Activated naive CD4-positive, alpha-beta T cell treated with anti-CD3 and anti-CD28 coated beads for 36 hours (primary cell): ENCODE measurements around the gene TPCN2. TPM values are rescaled to one million over a fixed set of nuclear protein-coding genes. Genes with fewer than 3 reads are reported as not detected.

Experiments
- CTCF ChIA-PET: fragments of 350-600 bp; sonication (Branson Sonifier 250); formaldehyde crosslinking; loops from one replicate; lab custom pipeline; 2021; ENCODE audit warnings: antibody characterized with exemption; lab: Charles Lee
- DNase-seq: peaks from one replicate; pipeline ENCODE4 v3.0.0-alpha.2; 2020
- H3K27ac Mint-ChIP-seq: one replicate; pipeline ENCODE4 v1.8.0; 2021; ENCODE audit warnings: mild to moderate bottlenecking, mixed read lengths
- H3K27me3 Mint-ChIP-seq: one replicate; pipeline ENCODE4 v1.8.0; 2021; ENCODE audit warnings: low read depth, mixed read lengths
- H3K36me3 Mint-ChIP-seq: one replicate; pipeline ENCODE4 v1.8.0; 2021; ENCODE audit warnings: low read depth, mixed read lengths
- H3K4me1 Mint-ChIP-seq: one replicate; pipeline ENCODE4 v1.8.0; 2021; ENCODE audit warnings: low read depth, mixed read lengths
- H3K4me3 Mint-ChIP-seq: one replicate; pipeline ENCODE4 v1.8.0; 2021; ENCODE audit warnings: mild to moderate bottlenecking, moderate library complexity, mixed read lengths
- H3K9me3 Mint-ChIP-seq: one replicate; pipeline ENCODE4 v1.8.0; 2021; ENCODE audit warnings: mixed read lengths
- intact Hi-C: fragments of 100-400 bp; cut with micrococcal nuclease; formaldehyde crosslinking; loops from one replicate; pipeline ENCODE4 v1.15.1; 2023
- total RNA-seq, 2 experiments: library from RNA; stranded (reverse); gene quantifications; one replicate each; pipeline ENCODE4 v1.2.3, GENCODE V29; 2021

Gene TPCN2
- total RNA-seq, 2 experiments from 2014 or later = 7.0 to 8.0 TPM

DNA sequence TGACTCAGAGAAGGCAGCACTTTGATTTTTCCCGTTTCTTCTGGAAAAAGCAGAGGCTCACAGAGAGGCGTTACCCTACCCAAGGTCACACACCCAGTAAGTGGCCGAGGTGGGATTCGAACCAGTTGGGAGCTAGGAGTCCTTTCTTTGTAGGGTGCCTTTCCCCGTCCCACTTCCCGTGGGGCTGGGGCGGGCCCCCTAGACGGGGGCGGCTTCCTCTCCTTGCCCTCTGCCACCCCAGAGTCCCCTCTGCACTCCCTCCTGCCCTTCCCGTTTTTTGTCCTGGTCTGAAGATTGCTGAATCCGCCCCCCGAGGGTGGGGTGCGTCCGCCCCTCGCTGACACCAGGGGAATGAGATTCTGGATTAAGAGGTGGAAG, 747 bp downstream of the TPCN2 start:
- peak overlapping the region; percentile 66 for H3K27ac Mint-ChIP-seq
- no peaks in the 10 kb centered on the region for H3K36me3 Mint-ChIP-seq
- no peaks in the 10 kb centered on the region for H3K9me3 Mint-ChIP-seq
- intact Hi-C loops = loop anchor here (2.0 to 5.0 kb wide), 3 partner anchors 211 to 1153 kb away; partner anchors contain the start of genes FADD and PPP6R3
- peak overlapping the region; percentile 72 for H3K4me3 Mint-ChIP-seq
- H3K4me1 Mint-ChIP-seq = peaks cover 16% of the 10 kb centered on the region
- H3K27me3 Mint-ChIP-seq = no peaks in the 10 kb centered on the region
- CTCF ChIA-PET = no interaction called here
- DNase-seq = peak; percentile 43

DNA sequence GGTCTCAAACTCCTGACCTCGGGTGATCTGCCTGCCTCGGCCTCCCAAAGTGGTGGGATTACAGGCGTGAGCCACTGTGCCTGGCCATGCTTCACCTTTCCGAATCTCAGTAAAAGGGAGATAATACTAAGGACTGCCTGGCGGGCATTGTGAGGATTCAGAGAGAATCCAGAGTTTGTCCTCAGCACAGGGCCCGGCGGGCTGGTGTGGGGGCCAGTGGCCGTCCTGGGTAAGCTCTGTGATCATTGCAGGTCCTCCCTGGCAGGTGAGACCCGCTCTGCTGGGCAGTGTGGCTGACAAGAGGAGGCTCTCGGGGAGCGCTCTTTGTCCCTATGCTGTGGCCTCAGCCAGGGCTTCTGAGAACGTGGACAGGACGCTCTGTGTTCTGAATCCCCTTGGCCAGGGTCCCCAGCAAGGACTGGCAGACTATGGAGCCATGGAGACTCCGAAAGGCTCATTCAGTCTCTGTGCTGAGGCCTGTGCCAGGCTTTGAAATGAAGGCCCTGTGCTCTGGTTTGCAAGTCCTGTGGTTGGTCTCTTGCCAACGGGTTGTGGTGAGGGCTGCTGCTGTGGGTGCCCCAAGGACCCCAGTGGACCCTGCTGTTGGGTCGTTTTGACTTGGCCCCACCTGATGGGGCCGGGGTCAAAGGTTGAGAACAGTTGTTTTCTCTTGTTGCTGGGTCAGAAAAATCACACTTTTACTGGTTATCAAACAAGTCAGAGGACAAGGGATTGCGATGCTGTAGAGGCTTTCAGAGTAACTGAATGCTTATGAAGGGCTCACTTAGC, 2.1 kb downstream of the TPCN2 start:
- CTCF ChIA-PET = no interaction called here
- DNase-seq = no peak
- intact Hi-C loops = no loop called here
- Mint-ChIP-seq H3K27ac (no peak overlapping the region), H3K4me1 (peaks cover 16% of the 10 kb centered on the region), H3K27me3 (no peaks in the 10 kb centered on the region), H3K4me3 (peak overlapping the region; percentile 15), H3K36me3 (no peaks in the 10 kb centered on the region), H3K9me3 (no peaks in the 10 kb centered on the region)

DNA sequence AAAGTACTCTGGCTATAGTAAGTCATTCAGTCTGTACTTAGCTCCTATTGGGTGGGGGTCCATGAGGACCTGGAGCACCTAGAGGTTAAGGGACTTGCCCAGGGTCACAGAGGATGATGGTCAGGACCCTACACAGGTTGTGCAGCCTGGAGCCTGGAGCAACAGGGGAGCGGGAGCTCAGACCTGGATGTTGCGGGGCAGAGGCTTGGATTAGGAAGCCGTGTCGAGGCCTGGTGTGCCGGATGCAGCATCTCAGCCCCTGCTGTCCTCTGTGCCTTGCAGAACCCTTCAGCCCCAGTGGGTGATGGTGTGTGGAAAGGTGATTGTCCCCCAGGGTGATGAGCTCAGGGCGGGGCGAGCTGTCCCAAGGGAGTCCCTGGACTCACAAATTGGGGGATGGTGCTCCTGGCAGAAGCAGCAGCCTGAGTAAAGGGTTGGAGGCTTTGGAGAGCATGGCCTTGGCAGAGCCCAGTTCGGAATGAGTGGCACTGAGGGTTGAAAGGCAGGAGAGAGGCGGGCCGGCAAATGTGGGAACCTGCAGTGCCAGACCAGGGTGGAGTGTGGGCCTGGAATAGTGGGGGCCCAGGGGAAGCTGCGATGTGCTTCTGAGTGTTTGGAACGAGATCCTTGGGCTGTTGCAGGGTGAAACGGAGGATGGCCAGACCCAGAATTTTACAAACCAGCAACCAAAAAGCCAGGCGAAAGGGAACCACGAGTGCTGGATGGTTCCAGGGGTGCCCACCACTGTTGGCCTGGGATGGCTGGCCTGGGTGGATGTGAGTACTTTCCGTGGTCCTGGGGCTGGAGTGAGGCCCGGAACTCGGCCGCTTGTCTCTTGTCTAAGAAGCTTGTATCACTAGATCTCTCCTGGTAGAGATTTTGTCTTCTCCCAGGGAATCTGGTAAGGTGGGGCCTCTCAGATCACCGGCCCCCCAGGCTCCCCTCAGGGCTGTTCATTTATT, 2.9 kb downstream of the TPCN2 start:
- no peak for DNase-seq
- Mint-ChIP-seq H3K27me3 (no peaks in the 10 kb centered on the region), H3K4me1 (peaks cover 16% of the 10 kb centered on the region), H3K9me3 (no peaks in the 10 kb centered on the region), H3K36me3 (no peaks in the 10 kb centered on the region), H3K27ac (no peak overlapping the region), H3K4me3 (no peak overlapping the region)
- CTCF ChIA-PET = no interaction called here
- intact Hi-C loops = no loop called here

DNA sequence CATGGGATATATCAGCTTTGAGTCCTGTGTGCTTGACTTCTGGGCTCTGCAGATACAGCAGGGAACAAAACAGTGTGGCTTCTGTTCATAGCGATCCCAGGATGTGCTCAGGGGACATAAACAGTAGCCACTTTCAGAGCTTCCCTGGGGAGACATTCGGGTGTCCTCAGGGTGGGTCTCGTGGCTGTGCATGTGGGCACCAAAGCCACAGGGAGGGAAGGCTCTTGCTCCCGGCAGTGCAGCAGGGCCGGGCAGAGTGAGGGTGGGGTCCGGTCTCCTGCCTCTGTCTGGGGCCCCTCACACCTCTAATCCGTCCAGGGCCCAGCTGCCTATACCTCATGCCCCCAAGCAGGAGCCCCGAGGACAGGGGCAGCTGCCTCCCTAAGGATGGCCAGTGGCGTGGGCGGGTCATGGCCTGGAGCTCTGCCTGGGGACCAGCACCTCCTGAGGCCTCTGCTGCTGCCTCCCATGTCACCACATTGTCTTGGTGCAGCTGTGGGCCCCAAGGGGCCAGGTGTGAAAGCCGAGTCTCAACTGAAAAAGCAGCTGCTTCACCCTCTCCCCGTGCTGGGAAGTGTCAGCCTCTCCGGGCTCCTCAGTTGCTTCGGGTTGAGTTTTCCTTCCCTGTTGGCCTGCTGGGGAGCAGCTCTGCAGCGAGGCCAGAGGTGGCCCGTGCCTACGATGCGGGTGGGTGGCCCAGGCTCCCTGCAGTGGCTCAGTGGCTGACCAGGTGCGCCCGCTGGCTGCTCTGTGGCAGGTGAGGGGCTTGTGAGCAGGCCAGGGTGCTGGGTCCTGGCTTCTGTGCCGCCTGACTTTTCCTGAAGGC, 3.8 kb downstream of the TPCN2 start:
- no peak overlapping the region for H3K4me3 Mint-ChIP-seq
- no peaks in the 10 kb centered on the region for H3K36me3 Mint-ChIP-seq
- DNase-seq = no peak
- H3K27me3 Mint-ChIP-seq = no peaks in the 10 kb centered on the region
- H3K27ac Mint-ChIP-seq = no peak overlapping the region
- CTCF ChIA-PET = interaction anchor here (1.0 kb wide), 1 partner anchor 8 kb away, joined by 4 read pairs; no protein-coding TSS in a partner anchor
- no peaks in the 10 kb centered on the region for H3K9me3 Mint-ChIP-seq
- intact Hi-C loops = no loop called here
- H3K4me1 Mint-ChIP-seq = peaks cover 14% of the 10 kb centered on the region

DNA sequence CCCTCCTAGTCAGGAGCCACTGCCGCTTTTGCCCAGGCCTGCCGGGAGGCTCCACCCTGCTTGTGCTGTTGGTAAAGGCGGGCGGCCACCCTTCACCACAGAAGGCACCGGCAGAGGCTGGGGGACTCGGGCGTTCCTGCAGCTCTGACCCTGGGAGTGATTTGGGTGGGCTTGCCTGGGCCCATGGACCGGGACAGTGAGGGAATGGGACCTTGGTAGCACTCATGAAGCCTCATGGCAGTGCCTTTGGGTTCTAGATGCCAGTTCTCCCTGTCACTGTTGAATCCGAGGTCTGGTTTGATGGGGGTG, 4.4 kb downstream of the TPCN2 start:
- CTCF ChIA-PET = interaction anchor here (1.0 kb wide), 1 partner anchor 9 kb away, joined by 4 read pairs; no protein-coding TSS in a partner anchor
- no peaks in the 10 kb centered on the region for H3K27me3 Mint-ChIP-seq
- no peaks in the 10 kb centered on the region for H3K9me3 Mint-ChIP-seq
- no peak for DNase-seq
- no peak overlapping the region for H3K4me3 Mint-ChIP-seq
- H3K36me3 Mint-ChIP-seq = no peaks in the 10 kb centered on the region
- intact Hi-C loops = no loop called here
- H3K4me1 Mint-ChIP-seq = peaks cover 11% of the 10 kb centered on the region
- no peak overlapping the region for H3K27ac Mint-ChIP-seq

DNA sequence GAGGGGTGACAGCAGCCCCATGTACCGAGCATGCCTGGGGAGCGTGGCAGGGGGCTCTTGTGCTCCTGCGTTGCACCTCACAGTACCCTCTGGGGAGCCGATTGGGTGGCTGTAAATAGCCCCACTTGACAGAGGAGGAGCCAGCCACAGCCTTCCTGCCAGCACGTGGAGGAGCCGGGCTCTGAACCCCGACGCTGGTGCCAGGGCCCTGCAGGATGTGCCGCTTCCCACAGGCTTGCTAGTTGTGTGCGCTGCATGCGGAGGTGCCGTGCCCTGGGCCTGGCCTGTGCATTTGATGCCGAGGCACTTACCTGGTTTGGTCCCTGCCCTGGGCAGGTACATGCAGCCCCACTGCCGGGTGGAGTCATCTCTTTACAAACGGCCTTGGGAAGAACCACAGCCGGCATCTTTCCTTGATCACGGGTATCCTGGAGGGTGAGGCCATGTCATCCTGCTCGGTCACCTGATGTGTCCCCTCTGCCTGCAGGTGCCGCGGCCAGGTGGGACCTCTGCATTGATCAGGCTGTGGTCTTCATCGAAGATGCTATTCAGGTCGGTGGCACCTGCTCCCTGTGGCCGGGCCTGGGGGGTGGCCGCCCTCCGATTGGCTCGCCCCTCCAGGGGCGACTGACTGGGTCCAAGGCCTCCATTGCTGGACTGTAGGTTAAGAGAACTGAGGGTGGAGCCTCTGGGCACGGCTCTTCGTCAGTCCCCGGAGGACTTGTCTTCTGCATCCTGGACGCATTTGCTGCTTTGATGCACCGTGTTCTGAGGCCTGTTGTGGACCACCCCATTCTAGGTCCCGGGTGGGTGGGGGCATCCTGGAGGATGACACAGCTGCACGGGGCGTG, 5.0 kb downstream of the TPCN2 start:
- CTCF ChIA-PET = no interaction called here
- no peak overlapping the region for H3K27ac Mint-ChIP-seq
- H3K4me1 Mint-ChIP-seq = peaks cover 7% of the 10 kb centered on the region
- DNase-seq = no peak
- no peak overlapping the region for H3K4me3 Mint-ChIP-seq
- H3K36me3 Mint-ChIP-seq = no peaks in the 10 kb centered on the region
- H3K27me3 Mint-ChIP-seq = no peaks in the 10 kb centered on the region
- no peaks in the 10 kb centered on the region for H3K9me3 Mint-ChIP-seq
- intact Hi-C loops = no loop called here

DNA sequence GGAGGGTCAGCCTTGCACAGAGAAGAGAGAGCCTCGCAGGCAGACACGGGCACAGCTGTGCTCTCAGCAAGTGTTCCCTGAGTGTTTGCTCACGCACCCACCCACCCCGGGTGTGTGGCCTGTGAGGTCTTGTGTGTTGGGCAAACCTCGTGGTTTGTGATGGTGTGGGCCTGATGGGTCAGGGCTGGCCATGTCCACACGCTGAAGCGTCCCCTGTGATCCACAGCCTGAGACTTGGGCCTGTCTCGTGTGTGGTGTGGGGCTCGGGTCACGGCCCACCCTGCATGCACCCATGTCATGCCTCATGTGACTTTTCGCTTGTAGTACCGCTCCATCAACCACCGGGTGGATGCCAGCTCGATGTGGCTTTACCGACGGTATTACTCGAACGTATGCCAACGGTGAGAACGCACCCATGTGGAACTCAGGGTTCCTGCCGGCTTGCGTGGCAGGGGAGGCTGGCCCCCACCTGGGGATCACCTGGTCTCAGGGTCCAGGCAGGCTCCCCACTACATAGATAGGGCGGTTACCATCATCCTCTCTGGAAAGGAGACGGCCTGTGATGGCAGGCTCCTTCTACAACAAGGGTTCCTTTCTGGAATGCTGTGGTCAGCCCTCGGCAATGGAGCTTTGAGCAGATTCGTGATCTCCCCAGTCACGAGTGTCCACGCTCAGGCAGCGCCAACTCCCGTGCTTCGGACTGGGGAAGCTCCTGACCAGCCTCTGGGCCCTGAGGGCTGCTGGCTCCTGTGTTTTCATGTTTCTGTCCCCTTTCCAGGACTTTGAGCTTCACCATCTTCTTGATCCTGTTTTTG, 5.9 kb downstream of the TPCN2 start:
- H3K4me1 Mint-ChIP-seq = peaks cover 6% of the 10 kb centered on the region
- no peak for DNase-seq
- no peaks in the 10 kb centered on the region for H3K9me3 Mint-ChIP-seq
- intact Hi-C loops = no loop called here
- no peak overlapping the region for H3K27ac Mint-ChIP-seq
- H3K27me3 Mint-ChIP-seq = no peaks in the 10 kb centered on the region
- H3K4me3 Mint-ChIP-seq = no peak overlapping the region
- no peaks in the 10 kb centered on the region for H3K36me3 Mint-ChIP-seq
- CTCF ChIA-PET = no interaction called here

DNA sequence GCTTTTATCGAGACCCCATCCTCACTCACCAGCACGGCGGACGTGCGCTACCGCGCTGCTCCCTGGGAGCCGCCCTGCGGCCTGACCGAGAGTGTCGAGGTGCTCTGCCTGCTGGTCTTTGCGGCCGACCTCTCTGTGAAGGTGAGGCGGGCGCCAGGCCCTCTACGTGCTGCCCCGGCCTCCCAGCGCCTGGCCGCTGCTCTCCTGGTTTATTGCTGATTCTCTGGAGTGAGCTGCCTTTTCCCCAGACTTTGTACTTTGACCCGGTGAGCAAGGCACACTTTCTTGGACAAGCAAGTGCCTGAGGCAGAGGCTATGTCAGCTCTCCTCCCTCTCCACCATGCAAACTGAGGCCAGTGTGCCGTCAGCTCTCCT, 6.5 kb downstream of the TPCN2 start:
- H3K27me3 Mint-ChIP-seq = no peaks in the 10 kb centered on the region
- H3K9me3 Mint-ChIP-seq = no peaks in the 10 kb centered on the region
- DNase-seq = no peak
- H3K4me1 Mint-ChIP-seq = peaks cover 2% of the 10 kb centered on the region
- CTCF ChIA-PET = no interaction called here
- intact Hi-C loops = no loop called here
- no peaks in the 10 kb centered on the region for H3K36me3 Mint-ChIP-seq
- H3K27ac Mint-ChIP-seq = no peak overlapping the region
- no peak overlapping the region for H3K4me3 Mint-ChIP-seq

DNA sequence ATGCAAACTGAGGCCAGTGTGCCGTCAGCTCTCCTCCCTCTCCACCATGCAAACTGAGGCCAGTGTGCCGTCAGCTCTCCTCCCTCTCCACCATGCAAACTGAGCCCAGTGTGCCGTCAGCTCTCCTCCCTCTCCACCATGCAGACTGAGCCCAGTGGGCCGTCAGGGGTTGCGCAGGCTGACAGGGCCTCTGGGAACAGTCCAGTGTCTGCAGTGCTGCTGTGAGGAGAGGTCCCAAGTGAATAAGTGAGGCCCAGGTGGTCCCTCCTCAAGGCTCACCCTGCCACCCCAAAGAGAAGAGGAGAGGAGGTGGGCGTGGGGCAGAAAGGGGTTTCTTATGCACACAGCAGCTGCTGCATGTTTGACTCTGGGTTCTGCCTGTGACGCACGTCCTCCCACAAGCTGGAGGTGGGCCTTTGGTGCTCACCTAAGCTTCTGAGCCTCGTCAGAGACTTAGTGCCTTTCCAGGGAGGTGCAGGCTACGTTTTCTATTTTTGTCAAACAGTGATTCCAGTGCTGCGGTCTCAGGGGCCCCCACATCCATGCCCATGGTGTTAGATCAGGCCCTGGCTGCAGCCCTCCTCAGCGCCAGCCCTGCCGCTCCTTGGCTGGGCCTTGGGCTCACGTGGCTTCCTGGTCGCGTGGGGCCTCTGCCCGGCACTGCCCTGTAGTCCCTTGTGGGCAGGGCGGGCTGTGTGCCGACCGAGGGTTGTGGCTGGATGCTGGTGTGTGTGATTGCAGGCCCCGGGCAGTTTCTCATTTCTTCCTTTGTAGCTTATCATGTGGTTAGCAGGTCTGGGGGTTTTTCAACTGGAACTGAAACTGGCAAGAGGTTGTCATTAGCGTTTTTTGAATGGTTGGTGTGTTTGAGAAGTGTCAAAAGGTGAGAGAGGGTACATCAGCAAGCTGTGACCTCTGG, 7.1 kb downstream of the TPCN2 start:
- no peak for DNase-seq
- Mint-ChIP-seq H3K27ac (no peak overlapping the region), H3K36me3 (no peaks in the 10 kb centered on the region), H3K9me3 (no peaks in the 10 kb centered on the region), H3K27me3 (no peaks in the 10 kb centered on the region), H3K4me1 (peaks cover 2% of the 10 kb centered on the region), H3K4me3 (no peak overlapping the region)
- CTCF ChIA-PET = no interaction called here
- intact Hi-C loops = no loop called here

DNA sequence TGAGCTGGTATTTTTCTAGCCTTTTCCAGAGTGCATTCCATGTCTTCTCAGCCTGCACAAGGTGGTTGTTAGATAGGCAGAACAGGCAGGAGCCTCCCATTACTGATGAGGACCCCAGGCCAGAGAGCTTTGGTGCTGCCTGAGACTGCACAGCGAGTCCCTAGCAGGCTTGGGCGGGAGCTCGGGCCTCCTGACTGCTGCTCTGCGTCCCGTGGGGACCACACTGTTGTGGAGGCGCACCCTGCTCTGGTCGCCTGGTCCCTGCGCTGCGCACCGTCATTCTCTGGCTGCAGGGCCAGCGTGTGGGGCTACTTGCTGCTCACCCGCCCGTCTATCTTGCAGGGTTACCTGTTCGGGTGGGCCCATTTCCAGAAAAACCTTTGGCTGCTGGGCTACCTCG, 8.5 kb downstream of the TPCN2 start:
- H3K4me3 Mint-ChIP-seq = no peak overlapping the region
- CTCF ChIA-PET = no interaction called here
- no peak overlapping the region for H3K27ac Mint-ChIP-seq
- intact Hi-C loops = no loop called here
- no peaks in the 10 kb centered on the region for H3K27me3 Mint-ChIP-seq
- peaks cover 2% of the 10 kb centered on the region for H3K4me1 Mint-ChIP-seq
- H3K9me3 Mint-ChIP-seq = no peaks in the 10 kb centered on the region
- no peak for DNase-seq
- H3K36me3 Mint-ChIP-seq = no peaks in the 10 kb centered on the region
